Measurements from ENCODE around the gene EAF1.

Gene EAF1

GRCh38 chr3:15458212-15458780 is 30.9 kb downstream of the EAF1 start:
- no peak for DNase-seq (ENCODE audit: low read depth)
- TF ChIP-seq, protein P1, sequence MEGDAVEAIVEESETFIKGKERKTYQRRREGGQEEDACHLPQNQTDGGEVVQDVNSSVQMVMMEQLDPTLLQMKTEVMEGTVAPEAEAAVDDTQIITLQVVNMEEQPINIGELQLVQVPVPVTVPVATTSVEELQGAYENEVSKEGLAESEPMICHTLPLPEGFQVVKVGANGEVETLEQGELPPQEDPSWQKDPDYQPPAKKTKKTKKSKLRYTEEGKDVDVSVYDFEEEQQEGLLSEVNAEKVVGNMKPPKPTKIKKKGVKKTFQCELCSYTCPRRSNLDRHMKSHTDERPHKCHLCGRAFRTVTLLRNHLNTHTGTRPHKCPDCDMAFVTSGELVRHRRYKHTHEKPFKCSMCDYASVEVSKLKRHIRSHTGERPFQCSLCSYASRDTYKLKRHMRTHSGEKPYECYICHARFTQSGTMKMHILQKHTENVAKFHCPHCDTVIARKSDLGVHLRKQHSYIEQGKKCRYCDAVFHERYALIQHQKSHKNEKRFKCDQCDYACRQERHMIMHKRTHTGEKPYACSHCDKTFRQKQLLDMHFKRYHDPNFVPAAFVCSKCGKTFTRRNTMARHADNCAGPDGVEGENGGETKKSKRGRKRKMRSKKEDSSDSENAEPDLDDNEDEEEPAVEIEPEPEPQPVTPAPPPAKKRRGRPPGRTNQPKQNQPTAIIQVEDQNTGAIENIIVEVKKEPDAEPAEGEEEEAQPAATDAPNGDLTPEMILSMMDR (conservative IDR thresholded peaks at IDR 0.05; ENCODE audit: control insufficient read depth, insufficient read depth, low read depth, low read length): no peak
- no peak overlapping the region for H3K4me3 ChIP-seq (ENCODE audit: control insufficient read depth, low read depth, low read length)

DNA sequence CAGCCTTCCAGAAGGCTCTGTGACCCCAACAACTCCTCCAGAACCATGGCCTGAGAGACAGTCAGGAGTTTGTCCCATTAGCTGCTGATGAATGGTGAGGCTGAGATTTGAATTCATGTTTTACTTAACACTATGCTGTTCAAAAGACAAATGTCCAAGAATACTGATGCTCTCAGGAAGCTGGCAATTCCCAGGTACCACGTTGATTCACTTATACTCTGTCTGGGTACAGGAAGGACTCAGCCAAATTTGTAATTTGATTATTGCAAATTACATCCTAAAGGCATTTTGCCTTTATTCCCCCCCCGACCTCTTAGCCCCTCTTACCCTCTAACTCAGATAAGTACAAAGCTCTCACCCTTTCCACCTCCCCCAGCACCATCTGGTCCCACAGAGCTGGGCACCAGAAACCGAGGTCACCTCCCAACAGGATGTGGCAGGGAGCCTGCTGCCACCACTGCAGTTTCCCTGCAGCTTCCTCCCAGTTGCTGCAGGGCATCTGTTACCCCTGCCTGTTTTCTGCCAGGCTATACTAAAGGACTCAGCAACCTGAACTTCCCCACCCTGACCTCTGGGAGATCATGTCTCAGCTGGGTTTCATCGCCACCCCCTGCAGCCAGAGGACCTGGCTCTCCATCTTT is 33.6 kb downstream of the EAF1 start:
- TF ChIP-seq, protein P1 (conservative IDR thresholded peaks at IDR 0.05; ENCODE audit: control insufficient read depth, insufficient read depth, low read depth, low read length): no peak
- DNase-seq (ENCODE audit: low read depth): no peak
- H3K4me3 ChIP-seq (ENCODE audit: control insufficient read depth, low read depth, low read length): no peak overlapping the region

GRCh38 chr3:15462451-15462850 is 35.1 kb downstream of the EAF1 start:
- DNase-seq (ENCODE audit: low read depth): no peak
- TF ChIP-seq, protein P1 (conservative IDR thresholded peaks at IDR 0.05; ENCODE audit: control insufficient read depth, insufficient read depth, low read depth, low read length): no peak
- H3K4me3 ChIP-seq (ENCODE audit: control insufficient read depth, low read depth, low read length): no peak overlapping the region

DNA sequence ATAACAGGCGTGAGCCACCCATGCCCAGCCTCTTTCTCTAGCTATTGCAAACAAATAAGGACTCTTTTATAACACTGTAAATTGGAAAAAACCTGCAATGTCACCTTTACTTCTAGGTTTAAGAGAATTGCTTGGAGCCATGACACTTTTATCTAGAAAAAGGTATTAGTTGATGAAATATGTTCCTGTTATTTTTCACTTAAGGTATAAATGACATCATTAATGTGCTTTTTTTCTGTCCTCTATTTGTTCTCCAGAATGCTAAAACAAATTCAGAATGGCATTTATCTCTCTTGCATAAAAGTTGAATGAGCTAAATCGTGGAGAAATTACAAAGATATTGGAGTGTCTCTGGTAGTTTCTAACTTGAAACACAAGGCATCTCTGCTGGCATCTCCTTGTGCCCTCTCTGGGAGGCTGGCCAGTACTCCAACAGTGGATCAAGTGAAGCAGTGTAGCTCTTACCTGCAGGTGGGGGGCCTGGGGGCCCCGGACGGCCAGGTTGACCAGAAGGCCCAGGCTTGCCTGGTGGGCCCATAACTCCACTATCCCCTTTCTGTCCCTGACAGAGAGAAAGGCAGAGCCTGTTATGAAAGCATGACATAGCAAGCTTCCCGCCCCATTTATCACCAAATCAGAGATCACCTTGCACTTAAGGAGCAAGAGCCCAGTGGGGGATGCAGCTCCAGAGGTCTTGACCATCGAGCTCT is 38.6 kb downstream of the EAF1 start:
- DNase-seq (ENCODE audit: low read depth): no peak
- TF ChIP-seq, protein P1 (conservative IDR thresholded peaks at IDR 0.05; ENCODE audit: control insufficient read depth, insufficient read depth, low read depth, low read length): no peak
- no peak overlapping the region for H3K4me3 ChIP-seq (ENCODE audit: control insufficient read depth, low read depth, low read length)

DNA sequence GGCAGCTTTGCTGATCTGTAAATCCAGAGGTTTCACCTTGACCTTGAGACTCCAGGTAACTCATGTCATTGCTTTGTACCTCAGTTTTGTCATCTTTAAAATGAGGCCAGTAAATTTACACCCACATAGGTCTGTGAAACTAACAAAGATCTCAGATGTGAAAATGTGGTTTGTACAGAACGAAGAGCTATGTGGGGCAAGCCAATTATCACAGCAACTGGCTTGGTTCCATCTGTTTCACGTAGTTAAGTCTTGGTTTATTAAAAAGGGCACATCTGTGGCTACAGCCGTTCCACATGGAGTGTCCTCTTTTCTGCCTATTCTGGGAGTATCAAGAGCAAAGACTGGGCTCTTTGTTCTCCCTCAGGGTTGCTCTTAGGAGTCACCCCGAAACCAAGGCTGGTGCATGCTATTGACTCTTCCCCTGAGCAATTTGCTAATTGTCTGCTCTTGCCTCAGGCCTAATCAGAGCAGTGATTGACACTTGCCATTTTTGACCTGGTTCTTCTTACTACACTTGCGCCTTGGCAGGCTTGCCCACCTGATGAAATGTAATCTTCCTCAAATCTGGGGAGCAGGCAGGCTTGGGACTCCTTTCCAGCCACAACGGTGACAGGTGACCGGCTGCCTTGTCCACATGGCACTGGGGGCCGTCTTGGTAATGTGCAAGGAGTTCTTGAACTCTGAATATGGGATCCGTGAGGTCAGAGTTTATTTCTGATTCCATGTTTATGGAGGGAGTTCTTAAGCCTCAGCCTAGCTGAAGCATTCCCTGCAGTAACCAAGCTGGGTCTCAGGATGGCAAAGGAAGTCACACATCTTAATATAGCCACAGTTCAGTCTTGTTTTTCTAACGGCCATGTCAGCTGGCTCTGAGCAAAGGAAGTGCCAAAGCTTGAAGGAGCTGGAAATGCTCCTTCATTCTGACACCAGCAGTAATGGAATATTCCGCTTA is 40.1 kb downstream of the EAF1 start:
- DNase-seq (ENCODE audit: low read depth): no peak
- TF ChIP-seq, protein P1 (conservative IDR thresholded peaks at IDR 0.05; ENCODE audit: control insufficient read depth, insufficient read depth, low read depth, low read length): no peak
- H3K4me3 ChIP-seq (ENCODE audit: control insufficient read depth, low read depth, low read length): no peak overlapping the region

GRCh38 chr3:15470261-15470660 is 42.9 kb downstream of the EAF1 start:
- DNase-seq (ENCODE audit: low read depth): no peak
- TF ChIP-seq, protein P1 (conservative IDR thresholded peaks at IDR 0.05; ENCODE audit: control insufficient read depth, insufficient read depth, low read depth, low read length): no peak
- no peak overlapping the region for H3K4me3 ChIP-seq (ENCODE audit: control insufficient read depth, low read depth, low read length)
